Breast epithelium (tissue), 3 donors: Measurements from ENCODE around the gene OGFOD3.

ENCODE experiments used
- CTCF ChIP-seq, 3 donors: fragments of 450-650 bp; IDR thresholded peaks; one replicate each; pipeline ENCODE4 v1.5.1; 2016 to 2017; ENCODE audit warnings: antibody characterized with exemption in 3 of 3, mild to moderate bottlenecking in 3 of 3, moderate library complexity in 3 of 3
- POLR2A ChIP-seq: fragments of 450-650 bp; IDR thresholded peaks from one replicate; pipeline ENCODE4 v1.6.1; 2016; ENCODE audit warnings: antibody characterized with exemption, mild to moderate bottlenecking, moderate library complexity
- POLR2AphosphoS5 ChIP-seq, 3 donors: sonication (generic); formaldehyde crosslinking; IDR thresholded peaks; one replicate each; pipeline ENCODE4 v1.6.1; 2017; ENCODE audit warnings: antibody characterized with exemption in 3 of 3

- TF ChIP-seq CTCF (IDR thresholded peaks at IDR 0.05) (no peak), POLR2A (no peak), POLR2AphosphoS5 (IDR thresholded peaks at IDR 0.05) (no peak)
These were observed 25.3 kb upstream of the OGFOD3 start for GRCh38 chr17:82443465-82444283.
